H9 (cell line): ENCODE measurements around the gene DCAF6. TPM values are rescaled to one million over a fixed set of nuclear protein-coding genes. Genes with fewer than 3 reads are reported as not detected.

Experiments
- DNase-seq: peaks from one replicate; pipeline ENCODE4 v3.0.0-alpha.2; 2017
- H2AFZ ChIP-seq: one replicate; pipeline ENCODE4 v1.6.1; 2013; ENCODE audit warnings: mild to moderate bottlenecking, low read length, control low read depth, moderate library complexity
- H2AK5ac ChIP-seq: 2 replicates; pipeline ENCODE4 v1.6.1; 2013; ENCODE audit warnings: low read length, control low read depth, mixed read lengths; ENCODE audit not compliant: insufficient read length
- H2BK120ac ChIP-seq: one replicate; pipeline ENCODE4 v1.6.1; 2013; ENCODE audit warnings: low read depth, mild to moderate bottlenecking, low read length, control low read depth, inconsistent platforms; ENCODE audit not compliant: poor library complexity, severe bottlenecking
- H2BK12ac ChIP-seq: 2 replicates; pipeline ENCODE4 v1.6.1; 2013; ENCODE audit warnings: low read length, control low read depth, mixed read lengths, low read depth; ENCODE audit not compliant: insufficient read length
- H2BK15ac ChIP-seq: 2 replicates; pipeline ENCODE4 v1.6.1; 2013; ENCODE audit warnings: low read depth, low read length, control low read depth
- H2BK20ac ChIP-seq: one replicate; pipeline ENCODE4 v1.6.1; 2013; ENCODE audit warnings: low read depth, mild to moderate bottlenecking, low read length, control low read depth, inconsistent platforms; ENCODE audit not compliant: poor library complexity, severe bottlenecking
- H2BK5ac ChIP-seq: 2 replicates; pipeline ENCODE4 v1.6.1; 2013; ENCODE audit warnings: low read length, control low read depth, mixed read lengths; ENCODE audit not compliant: insufficient read length
- H3K14ac ChIP-seq: 2 replicates; pipeline ENCODE4 v1.6.1; 2013; ENCODE audit warnings: low read length, control low read depth; ENCODE audit not compliant: insufficient read depth
- H3K18ac ChIP-seq: 2 replicates; pipeline ENCODE4 v1.6.1; 2013; ENCODE audit warnings: low read depth, mild to moderate bottlenecking, mixed read lengths, low read length, control low read depth; ENCODE audit not compliant: insufficient read length
- H3K23ac ChIP-seq: 2 replicates; pipeline ENCODE4 v1.6.1; 2013; ENCODE audit warnings: low read length, control low read depth, mixed read lengths, low read depth; ENCODE audit not compliant: insufficient read length
- H3K23me2 ChIP-seq: 2 replicates; pipeline ENCODE4 v1.6.1; 2013; ENCODE audit warnings: low read depth, mild to moderate bottlenecking, mixed read lengths, low read length, control low read depth; ENCODE audit not compliant: insufficient read length, poor library complexity, severe bottlenecking
- H3K27ac ChIP-seq: 2 replicates; pipeline ENCODE4 v1.5.1; 2013; ENCODE audit warnings: low read length, control low read depth, mixed read lengths, low read depth; ENCODE audit not compliant: insufficient read length
- H3K27me3 ChIP-seq: 2 replicates; pipeline ENCODE4 v1.6.1; 2013; ENCODE audit warnings: low read length, control low read depth, inconsistent platforms; ENCODE audit not compliant: insufficient read depth
- H3K4ac ChIP-seq: 2 replicates; pipeline ENCODE4 v1.6.1; 2013; ENCODE audit warnings: low read depth, mild to moderate bottlenecking, control low read depth, inconsistent platforms, low read length, moderate library complexity
- H3K4me1 ChIP-seq: 2 replicates; pipeline ENCODE4 v1.6.1; 2013; ENCODE audit warnings: low read length, control low read depth, inconsistent platforms; ENCODE audit not compliant: insufficient read depth
- H3K4me2 ChIP-seq: 2 replicates; pipeline ENCODE4 v1.6.1; 2013; ENCODE audit warnings: low read length, control low read depth, mixed read lengths; ENCODE audit not compliant: insufficient read length, insufficient read depth
- H3K56ac ChIP-seq: 2 replicates; pipeline ENCODE4 v1.6.1; 2013; ENCODE audit warnings: low read depth, mild to moderate bottlenecking, mixed read lengths, low read length, control low read depth; ENCODE audit not compliant: insufficient read length
- H3K79me1 ChIP-seq: 2 replicates; pipeline ENCODE4 v1.6.1; 2013; ENCODE audit warnings: low read depth, mild to moderate bottlenecking, moderate library complexity, low read length, control low read depth, inconsistent platforms; ENCODE audit not compliant: insufficient read depth, poor library complexity, severe bottlenecking
- H3K79me2 ChIP-seq: 2 replicates; pipeline ENCODE4 v1.6.1; 2013; ENCODE audit warnings: low read length, control low read depth, inconsistent platforms; ENCODE audit not compliant: insufficient read depth
- H3K9ac ChIP-seq: 2 replicates; pipeline ENCODE4 v1.6.1; 2013; ENCODE audit warnings: low read length, control low read depth, mixed read lengths; ENCODE audit not compliant: insufficient read length; ENCODE audit errors: extremely low read depth
- H3K9me3 ChIP-seq: one replicate; pipeline ENCODE4 v1.6.1; 2013; ENCODE audit warnings: low read depth, low read length, inconsistent platforms; ENCODE audit not compliant: control insufficient read depth
- H3T11ph ChIP-seq: one replicate; pipeline ENCODE4 v1.6.1; 2013; ENCODE audit warnings: mild to moderate bottlenecking, low read length, control low read depth, inconsistent platforms
- H4K20me1 ChIP-seq: one replicate; pipeline ENCODE4 v1.6.1; 2013; ENCODE audit not compliant: control insufficient read depth, insufficient read length, insufficient read depth
- H4K5ac ChIP-seq: 2 replicates; pipeline ENCODE4 v1.6.1; 2013; ENCODE audit warnings: low read depth, mild to moderate bottlenecking, mixed read lengths, low read length, control low read depth; ENCODE audit not compliant: insufficient read length
- H4K8ac ChIP-seq: replicated peaks from 2 replicates; pipeline ENCODE4 v1.6.1; 2013; ENCODE audit warnings: low read length, control low read depth, mixed read lengths, low read depth; ENCODE audit not compliant: insufficient read length
- H4K91ac ChIP-seq: 2 replicates; pipeline ENCODE4 v1.6.1; 2013; ENCODE audit warnings: low read depth, mild to moderate bottlenecking, moderate library complexity, mixed read lengths, low read length, control low read depth; ENCODE audit not compliant: insufficient read length
- H3K27ac Mint-ChIP-seq, 3 experiments: 2 replicates in 2 of 3; 3 replicates in 1 of 3; pipeline ENCODE4 v1.8.0; 2020 to 2021; ENCODE audit warnings: mixed read lengths in 3 of 3, mild to moderate bottlenecking in 1 of 3, moderate library complexity in 1 of 3
- H3K27me3 Mint-ChIP-seq: 2 replicates; pipeline ENCODE4 v1.8.0; 2021; ENCODE audit warnings: low read depth, mild to moderate bottlenecking, moderate library complexity, mixed read lengths
- H3K36me3 Mint-ChIP-seq, 3 experiments: 2 replicates in 2 of 3; 3 replicates in 1 of 3; pipeline ENCODE4 v1.8.0; 2020 to 2021; ENCODE audit warnings: low read depth in 3 of 3, mixed read lengths in 3 of 3; ENCODE audit not compliant: insufficient read depth in 1 of 3
- H3K4me1 Mint-ChIP-seq, 2 experiments: 2 replicates each; pipeline ENCODE4 v1.8.0; 2020; ENCODE audit warnings: mixed read lengths in 2 of 2
- H3K4me3 Mint-ChIP-seq, 2 experiments: 2 replicates in 1 of 2; 3 replicates in 1 of 2; pipeline ENCODE4 v1.8.0; 2020 to 2021; ENCODE audit warnings: mild to moderate bottlenecking in 2 of 2, mixed read lengths in 2 of 2, moderate library complexity in 1 of 2
- H3K9me3 Mint-ChIP-seq, 2 experiments: 2 replicates in 1 of 2; 3 replicates in 1 of 2; pipeline ENCODE4 v1.8.0; 2020; ENCODE audit warnings: mild to moderate bottlenecking in 2 of 2, mixed read lengths in 2 of 2, moderate library complexity in 1 of 2
- WGBS: extraction: QIAGEN DNeasy Blood & Tissue Kit; methylation state at CpG from one replicate; pipeline ENCODE4 v1.1.7; 2013; ENCODE audit warnings: missing lambda C conversion rate, low lambda C conversion rate, mixed read lengths; ENCODE audit not compliant: insufficient read length; ENCODE audit errors: extremely low coverage; 5-methylcytosine and 5-hydroxymethylcytosine counted together
- total RNA-seq: library from RNA; stranded (reverse); gene quantifications from 2 replicates; pipeline ENCODE4 v1.2.1, GENCODE V29; 2021
- TF ChIP-seq, protein P1 (sequence below): fragments of 200-600 bp; sonication (generic); conservative IDR thresholded peaks from 3 replicates; pipeline ENCODE4 v1.8.0; 2021; ENCODE audit warnings: antibody characterized with exemption, mild to moderate bottlenecking

Gene DCAF6
- total RNA-seq, 1 experiment from 2014 or later: 16.0 TPM

DNA sequence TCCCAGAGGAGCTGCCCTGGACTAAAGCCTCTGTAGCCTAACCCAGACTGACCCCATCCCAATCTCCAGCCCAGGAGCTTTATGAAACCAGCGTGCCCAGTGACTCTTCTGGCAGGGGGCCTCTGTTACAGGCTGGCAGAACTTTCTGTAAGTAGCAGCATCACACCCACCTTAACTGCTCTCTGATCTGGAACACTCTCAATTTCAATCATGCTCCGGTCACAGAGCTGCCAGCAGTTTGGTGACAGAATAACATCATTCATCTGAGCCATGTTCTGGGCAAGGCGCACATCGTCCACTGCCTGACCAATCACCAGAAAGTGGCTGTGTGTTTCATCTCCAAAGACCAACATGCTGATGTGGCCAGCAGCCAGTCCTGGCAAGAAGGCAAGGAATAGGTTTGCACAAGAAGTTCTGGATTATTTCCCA lies 37.2 kb upstream of the DCAF6 start:
- H3K27me3 ChIP-seq: no peaks in the 10 kb centered on the region
- H2AK5ac ChIP-seq: no peak overlapping the region
- peaks cover 0 to under 1% of the 10 kb centered on the region in 2 experiments; a peak in 2 of 4 replicates for H3K4me1 Mint-ChIP-seq
- TF ChIP-seq, protein P1, sequence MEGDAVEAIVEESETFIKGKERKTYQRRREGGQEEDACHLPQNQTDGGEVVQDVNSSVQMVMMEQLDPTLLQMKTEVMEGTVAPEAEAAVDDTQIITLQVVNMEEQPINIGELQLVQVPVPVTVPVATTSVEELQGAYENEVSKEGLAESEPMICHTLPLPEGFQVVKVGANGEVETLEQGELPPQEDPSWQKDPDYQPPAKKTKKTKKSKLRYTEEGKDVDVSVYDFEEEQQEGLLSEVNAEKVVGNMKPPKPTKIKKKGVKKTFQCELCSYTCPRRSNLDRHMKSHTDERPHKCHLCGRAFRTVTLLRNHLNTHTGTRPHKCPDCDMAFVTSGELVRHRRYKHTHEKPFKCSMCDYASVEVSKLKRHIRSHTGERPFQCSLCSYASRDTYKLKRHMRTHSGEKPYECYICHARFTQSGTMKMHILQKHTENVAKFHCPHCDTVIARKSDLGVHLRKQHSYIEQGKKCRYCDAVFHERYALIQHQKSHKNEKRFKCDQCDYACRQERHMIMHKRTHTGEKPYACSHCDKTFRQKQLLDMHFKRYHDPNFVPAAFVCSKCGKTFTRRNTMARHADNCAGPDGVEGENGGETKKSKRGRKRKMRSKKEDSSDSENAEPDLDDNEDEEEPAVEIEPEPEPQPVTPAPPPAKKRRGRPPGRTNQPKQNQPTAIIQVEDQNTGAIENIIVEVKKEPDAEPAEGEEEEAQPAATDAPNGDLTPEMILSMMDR: no peak
- no peak overlapping the region for H2AFZ ChIP-seq
- H3K4me1 ChIP-seq: no peaks in the 10 kb centered on the region; the same call in 1 of the 2 replicates
- no peaks in the 10 kb centered on the region for H3K79me1 ChIP-seq
- WGBS: no CpG with 5 or more reads among the region's 4 CpGs
- no peak overlapping the region; the same call in 1 of the 2 replicates for H3K14ac ChIP-seq
- no peak overlapping the region for H2BK15ac ChIP-seq
- no peak overlapping the region for H3K4me2 ChIP-seq
- H2BK12ac ChIP-seq: no peak overlapping the region
- no peak overlapping the region for H4K8ac ChIP-seq
- H3K27ac Mint-ChIP-seq: no peak overlapping the region; a peak in 1 of 7 replicates
- no peaks in the 10 kb centered on the region for H3K36me3 Mint-ChIP-seq
- H3K9me3 Mint-ChIP-seq: no peaks in the 10 kb centered on the region
- H3K4ac ChIP-seq: no peak overlapping the region
- H4K91ac ChIP-seq: no peak overlapping the region
- no peak overlapping the region for H2BK5ac ChIP-seq
- H4K5ac ChIP-seq: no peak overlapping the region
- H2BK120ac ChIP-seq: no peak overlapping the region
- no peak overlapping the region for H3K23ac ChIP-seq
- no peaks in the 10 kb centered on the region for H3K79me2 ChIP-seq
- no peak overlapping the region for H3K9ac ChIP-seq
- H3K23me2 ChIP-seq: no peaks in the 10 kb centered on the region
- no peak overlapping the region for H3K27ac ChIP-seq
- no peak for DNase-seq
- no peaks in the 10 kb centered on the region for H3K27me3 Mint-ChIP-seq
- H3K9me3 ChIP-seq: no peaks in the 10 kb centered on the region
- no peaks in the 10 kb centered on the region for H4K20me1 ChIP-seq
- no peak overlapping the region for H3K18ac ChIP-seq
- H2BK20ac ChIP-seq: no peak overlapping the region
- no peak overlapping the region for H3K4me3 Mint-ChIP-seq
- H3K56ac ChIP-seq: peak overlapping the region; percentile 46
- no peak overlapping the region for H3T11ph ChIP-seq
